Measurements from ENCODE around the gene HFE. TPM values are rescaled to one million over a fixed set of nuclear protein-coding genes. Genes with fewer than 3 reads are reported as not detected.

HFE gene
- total and polyA plus RNA-seq, 10 of the 15 experiments (the other 5 are each of a cell fraction or from before 2014, with no cell fraction given) = 0.52 to 5.9 (median 1.7) TPM

- TF ChIP-seq SKIL (IDR thresholded peaks at IDR 0.05; ENCODE audit: low read depth, poor library complexity, severe bottlenecking) = peak; percentile 20
- peak; percentile 96 for TF ChIP-seq RAD21 (IDR thresholded peaks at IDR 0.05; ENCODE audit: insufficient read depth, low read depth, low read length)
These were observed 10.1 kb downstream of the HFE start (continued) for GRCh38 chr6:26097268-26097875.

GRCh38 chr6:26103141-26103769 is 16.0 kb downstream of the HFE start:
- in situ Hi-C loops (cut with MboI) = loop anchor here (5.0 kb wide), 1 partner anchor 36 kb away; no protein-coding TSS in a partner anchor
- Histone ChIP-seq H3K9me3 (replicated peaks; ENCODE audit: control insufficient read depth, insufficient read depth, low read length) (peaks cover 2% of the 10 kb centered on the region; the same call in 2 of the 3 replicates), H3K4me3 (no peak overlapping the region), H3K9ac (ENCODE audit: control insufficient read depth, insufficient read depth, low read length) (no peak overlapping the region), H4K20me1 (ENCODE audit: control insufficient read depth, insufficient read depth) (no peaks in the 10 kb centered on the region), H3K4me1 (ENCODE audit: control insufficient read depth, insufficient read depth, low read length) (no peaks in the 10 kb centered on the region), H3K27ac (ENCODE audit: control insufficient read depth, insufficient read depth) (peak overlapping the region; percentile 23), H3K79me2 (ENCODE audit: control insufficient read depth, insufficient read depth, low read length) (no peaks in the 10 kb centered on the region), H3K36me3 (ENCODE audit: control insufficient read depth in 2 of 2, insufficient read depth in 2 of 2, low read length in 1 of 2) (no peaks in the 10 kb centered on the region; a peak in 1 of 4 replicates), H2AFZ (ENCODE audit: control insufficient read depth, low read depth, low read length) (peak overlapping the region; percentile 55), H3K4me2 (ENCODE audit: control insufficient read depth, insufficient read depth) (peak overlapping the region; percentile 34; the same call in 1 of the 2 replicates), H3K27me3 (replicated peaks in 1 of 2; ENCODE audit: control insufficient read depth in 2 of 2, insufficient read depth in 2 of 2, low read length in 1 of 2) (no peaks in the 10 kb centered on the region)
- DNase-seq (ENCODE audit: low read depth, low spot score) (no peak), FAIRE-seq (peak; percentile 93), ATAC-seq (peak; percentile 88)
- CTCF ChIA-PET = interaction anchor here (1.2 to 21.0 kb wide), 2 partner anchors 35 to 77 kb away, joined by 5 to 897 read pairs; no protein-coding TSS in a partner anchor
- WGBS (ENCODE audit: insufficient coverage, insufficient replicate concordance, low lambda C conversion rate, missing lambda C conversion rate) = 38% methylated on average over 9 of the region's 9 CpGs
- TF ChIP-seq KDM1A (IDR thresholded peaks at IDR 0.05; ENCODE audit: borderline replicate concordance) (no peak), PKNOX1 (IDR thresholded peaks at IDR 0.05) (peak; percentile 94; the same call in 1 of the 2 replicates)
- POLR2A ChIA-PET = interaction anchor here (0.6 to 2.7 kb wide), 16 partner anchors 9 to 219 kb away, joined by 3 to 22 read pairs (median 6); a partner anchor contains a TSS
- BruUV-seq (replicated peaks) = no TSS peak
- RAD21 ChIA-PET (ENCODE audit: unreplicated experiment) = interaction anchor here (0.9 to 13.3 kb wide), 5 partner anchors 20 to 81 kb away, joined by 3 to 286 read pairs (median 5); a partner anchor contains a TSS
- intact Hi-C loops (cut with micrococcal nuclease; ENCODE audit: unreplicated experiment) = loop anchor here (1.0 to 5.0 kb wide), 2 partner anchors 39 to 94 kb away; a partner anchor contains a TSS
- SMC1A ChIA-PET (ENCODE audit: uncharacterized antibody, unreplicated experiment) = interaction anchor here (0.6 to 2.3 kb wide), 7 partner anchors 16 to 77 kb away, joined by 3 to 17 read pairs (median 4); partner anchors contain the start of gene HFE

Measured in GM12878 (cell line).